Ovary (tissue), 9 donors: ENCODE results near the gene MUSTN1. TPM values are rescaled to one million over a fixed set of nuclear protein-coding genes. Genes with fewer than 3 reads are reported as not detected.
A peak's percentile ranks its signal among the peaks of the same experiment; 100 is the strongest.

Experiments
- DNase-seq, 5 donors: peaks; one replicate each; pipeline ENCODE4 v3.0.0-alpha.2; 2019 to 2020
- H3K27ac ChIP-seq, 2 donors: fragments of 200-600 bp; one replicate each; pipeline versions ENCODE4 v1.5.1 to v1.8.0; 2019 to 2022
- H3K27me3 ChIP-seq: fragments of 200-600 bp; one replicate; pipeline ENCODE4 v1.8.0; 2022
- H3K36me3 ChIP-seq: fragments of 200-600 bp; sonication (generic); one replicate; pipeline ENCODE4 v1.5.1; 2019
- H3K4me1 ChIP-seq: one replicate; pipeline ENCODE4 v1.8.1; 2013; ENCODE audit warnings: mild to moderate bottlenecking, moderate library complexity; ENCODE audit not compliant: insufficient read depth
- H3K4me3 ChIP-seq: fragments of 200-600 bp; sonication (generic); one replicate; pipeline ENCODE4 v1.5.1; 2017
- H3K9me3 ChIP-seq, 2 donors: fragments of 200-600 bp in 1 of 2; sonication (generic) in 1 of 2; one replicate each; pipeline versions ENCODE4 v1.5.1 to v1.8.1; 2013 to 2019; ENCODE audit warnings: mild to moderate bottlenecking in 1 of 2, moderate library complexity in 1 of 2
- CTCF ChIP-seq, 3 donors: fragments of 450-650 bp in 2 of 3; fragments of 200-600 bp in 1 of 3; IDR thresholded peaks; one replicate each; pipeline versions ENCODE4 v1.5.1 to v1.8.0; 2016 to 2022; ENCODE audit warnings: antibody characterized with exemption in 3 of 3, mild to moderate bottlenecking in 1 of 3
- EP300 ChIP-seq: sonication (generic); formaldehyde crosslinking; IDR thresholded peaks from one replicate; pipeline ENCODE4 v1.6.1; 2017; ENCODE audit warnings: antibody characterized with exemption
- POLR2A ChIP-seq: fragments of 450-650 bp; IDR thresholded peaks from one replicate; pipeline ENCODE4 v1.6.1; 2017; ENCODE audit warnings: antibody characterized with exemption, mild to moderate bottlenecking, moderate library complexity
- WGBS, 3 donors: extraction: QIAGEN DNeasy Blood & Tissue Kit in 1 of 3; methylation state at CpG; one replicate each; pipeline versions ENCODE4 v1.1.5 to v1.1.7; 2013 to 2017; 5-methylcytosine and 5-hydroxymethylcytosine counted together
- intact Hi-C, 4 donors: fragments of 100-400 bp; cut with DNase I; formaldehyde crosslinking; loops; one replicate each; pipeline versions ENCODE4 v1.11.0 to v1.15.1; 2022 to 2023
- polyA plus RNA-seq, 2 donors: library from polyadenylated mRNA; stranded (reverse); fragments of 200-250 nt in 1 of 2; fragments of 350-450 nt in 1 of 2; fragmentation: Illumina TruSeq in 1 of 2; extraction: RNeasy Lipid Tissue Mini Kit (QIAGEN cat#74804) in 1 of 2; gene quantifications; one replicate each; pipeline ENCODE4 v1.2.3, GENCODE V29; 2013 to 2014
- total RNA-seq, 7 donors: library from RNA; depleted of rRNA in 2 of 7; stranded (reverse); fragments of >200 nt in 2 of 7; fragmentation: NEBNext Ultra II Directional in 3 of 7; extraction: Animal tissue kit (Norgen Biotek cat#: 25700) in 3 of 7; gene quantifications; one replicate each; pipeline versions ENCODE4 v1.1.0 to v1.2.4, GENCODE V29; 2016 to 2023
- donor health status: DM: no; HTN: no; CAD: no; lungs with moderate emphysema.
- donor health status: DM: no; HTN: no; CAD: no.
- donor health status: Bipolar disorder and iron deficiency.
- donor health status: DM: yes; HTN: yes; CAD: no.
- donor health status: DM: no; HTN: no; CAD: no.
- donor health status: DM: yes; HTN: yes; CAD: no.

Gene MUSTN1
- total and polyA plus RNA-seq, 9 donors = 2.2 to 30.0 (median 8.6) TPM

DNA sequence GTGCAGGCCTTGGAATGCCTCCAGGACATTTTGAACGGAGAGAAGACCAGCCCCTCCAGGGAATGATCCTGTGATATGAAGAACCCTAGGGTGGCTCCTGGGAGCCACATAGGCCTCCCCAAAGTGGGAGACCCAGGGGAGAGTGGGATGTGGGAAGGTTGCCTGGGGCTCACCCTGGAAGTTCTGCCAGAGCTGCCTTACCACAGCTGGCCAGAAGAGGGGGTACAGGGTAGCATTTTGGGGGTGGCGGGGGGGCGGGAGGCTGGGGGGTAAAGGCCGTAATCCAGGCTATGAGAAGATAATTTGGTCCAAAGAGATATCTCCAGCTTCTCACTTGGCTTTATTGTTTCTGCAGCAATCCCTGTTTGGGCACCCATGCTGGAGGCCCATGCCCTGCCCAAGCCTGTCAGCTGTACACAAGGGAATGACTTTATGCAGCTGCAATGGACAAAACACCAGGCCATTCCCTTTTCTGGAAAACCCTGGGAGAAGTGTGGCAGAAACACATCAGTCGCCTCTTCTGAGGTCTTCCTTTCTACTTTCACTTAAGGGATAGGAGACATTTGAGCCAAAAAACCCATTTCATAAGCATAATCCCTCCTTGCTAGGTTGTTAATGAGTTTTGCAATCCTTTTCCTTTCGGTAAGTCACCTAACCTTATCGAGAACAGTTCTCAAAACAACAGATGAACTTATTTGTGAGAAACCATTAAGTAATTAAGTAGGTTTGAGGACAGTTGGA lies 11.0 kb upstream of the MUSTN1 start:
- Histone ChIP-seq H3K36me3 (no peaks in the 10 kb centered on the region), H3K4me3 (no peak overlapping the region), H3K27me3 (no peaks in the 10 kb centered on the region), H3K4me1 (no peaks in the 10 kb centered on the region), H3K9me3 (no peaks in the 10 kb centered on the region), H3K27ac (peak overlapping the region in 1 of 2 donors; percentile 38)
- 71 to 77% (median 76%) methylated on average over 7 of the region's 7 CpGs for WGBS, 3 donors
- intact Hi-C loops = no loop called here
- TF ChIP-seq CTCF (IDR thresholded peaks at IDR 0.05) (peak in 1 of 3 donors; percentile 10), EP300 (no peak)
- no peak for DNase-seq

DNA sequence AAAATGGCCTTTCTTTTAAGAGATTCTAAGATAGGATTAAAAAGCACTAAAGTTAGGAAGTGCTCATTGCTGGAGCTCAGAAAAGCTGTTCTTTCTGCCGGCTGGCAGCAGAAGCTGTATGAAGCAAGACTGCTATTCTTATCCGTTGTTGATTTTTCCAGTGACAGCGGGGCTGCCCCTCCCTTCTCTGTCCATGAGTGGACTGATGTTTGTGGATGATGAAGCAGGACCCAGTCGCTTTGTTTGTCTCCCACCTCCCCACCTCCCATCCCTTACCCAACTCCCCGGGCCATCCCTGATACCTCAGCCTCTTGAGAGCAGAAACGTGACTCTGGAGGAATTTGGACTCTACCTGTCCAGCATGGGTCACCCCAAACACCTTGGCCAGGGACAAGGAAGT lies 10.3 kb upstream of the MUSTN1 start:
- Histone ChIP-seq H3K4me3 (no peak overlapping the region), H3K9me3 (no peaks in the 10 kb centered on the region), H3K27ac (peak overlapping the region in 1 of 2 donors; percentile 38), H3K36me3 (no peaks in the 10 kb centered on the region), H3K4me1 (no peaks in the 10 kb centered on the region), H3K27me3 (no peaks in the 10 kb centered on the region)
- peak in 2 of 5 donors; percentile 32 to 61 for DNase-seq
- intact Hi-C loops = no loop called here
- TF ChIP-seq EP300 (no peak), POLR2A (no peak), CTCF (IDR thresholded peaks at IDR 0.05) (no peak)
- WGBS, 3 donors = 22 to 25% (median 25%) methylated on average over 6 of the region's 6 CpGs

DNA sequence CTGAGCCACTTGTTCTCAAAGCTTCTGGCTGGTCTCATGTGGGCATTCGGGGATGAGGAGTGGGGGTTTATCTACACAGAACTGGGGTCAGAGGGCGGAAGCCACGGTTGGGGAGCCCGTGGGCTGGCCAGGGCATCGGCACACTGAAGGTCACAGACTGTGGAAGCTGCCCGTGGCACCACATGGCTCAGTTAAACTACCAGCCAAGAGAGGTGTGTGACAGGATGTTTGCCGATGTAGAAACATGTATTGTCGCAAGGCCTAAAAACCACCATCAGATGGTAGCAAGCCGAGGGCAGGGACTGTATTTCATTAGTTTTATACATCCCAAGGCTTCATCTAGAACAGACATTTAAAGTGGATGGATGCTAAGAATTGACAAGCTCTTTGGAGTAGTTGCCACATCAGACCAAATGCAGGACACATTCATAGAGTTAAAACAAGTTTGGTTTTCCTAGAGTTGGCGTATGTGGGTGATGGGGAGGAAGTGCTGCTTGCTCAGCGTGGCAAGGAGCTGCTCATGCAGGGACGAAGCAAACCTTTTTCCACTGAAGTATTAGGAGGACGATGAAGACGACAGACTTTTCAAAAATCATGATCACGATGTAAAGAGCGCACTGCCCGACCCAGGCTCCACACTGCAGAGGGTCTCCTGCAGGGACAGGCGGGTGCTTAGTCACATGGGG lies 9.6 kb upstream of the MUSTN1 start:
- H3K9me3 ChIP-seq = no peaks in the 10 kb centered on the region
- H3K27ac ChIP-seq = no peak overlapping the region
- TF ChIP-seq CTCF (IDR thresholded peaks at IDR 0.05) (no peak), EP300 (no peak), POLR2A (no peak)
- no peaks in the 10 kb centered on the region for H3K4me1 ChIP-seq
- DNase-seq = no peak
- intact Hi-C loops = no loop called here
- no peak overlapping the region for H3K4me3 ChIP-seq
- no peaks in the 10 kb centered on the region for H3K27me3 ChIP-seq
- no peaks in the 10 kb centered on the region for H3K36me3 ChIP-seq
- WGBS, 3 donors = 83 to 87% (median 83%) methylated on average over 18 of the region's 18 CpGs

DNA sequence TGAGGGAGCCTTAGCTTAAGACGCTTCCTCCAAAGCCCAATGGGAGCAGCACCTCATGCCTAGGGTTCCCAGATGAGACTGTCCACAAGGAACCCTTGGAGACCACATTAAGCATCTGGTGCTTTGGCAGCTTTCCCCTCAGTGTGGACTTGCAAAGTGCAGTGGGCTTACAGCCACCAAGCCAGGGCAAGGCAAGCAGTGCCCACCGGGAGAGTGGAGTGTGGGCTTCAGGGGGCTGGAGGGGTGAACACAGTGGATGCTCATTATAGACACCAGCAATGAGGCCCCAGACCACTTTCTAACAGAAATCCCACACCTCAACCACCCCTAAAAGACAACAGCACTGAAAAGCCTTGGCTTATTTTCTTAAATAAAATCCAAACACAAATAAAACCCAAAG lies 9.1 kb upstream of the MUSTN1 start:
- H3K4me1 ChIP-seq = no peaks in the 10 kb centered on the region
- DNase-seq = no peak
- no peak overlapping the region for H3K4me3 ChIP-seq
- no peak overlapping the region for H3K27ac ChIP-seq
- H3K27me3 ChIP-seq = no peaks in the 10 kb centered on the region
- no peak for TF ChIP-seq CTCF (IDR thresholded peaks at IDR 0.05)
- no peak for TF ChIP-seq POLR2A
- no peak for TF ChIP-seq EP300
- WGBS, 3 donors = 82 to 91% (median 84%) methylated on average over 2 of the region's 2 CpGs
- intact Hi-C loops = no loop called here
- H3K9me3 ChIP-seq = no peaks in the 10 kb centered on the region
- H3K36me3 ChIP-seq = no peaks in the 10 kb centered on the region
